HCT116 (cell line): ENCODE results near the gene EDN2. TPM values are rescaled to one million over a fixed set of nuclear protein-coding genes. Genes with fewer than 3 reads are reported as not detected.

Experiments used
- ATAC-seq: fragments of 200-7000 bp; cut with Tn5 transposase; 2 replicates; pipeline ENCODE4 v1.9.1; 2020; ENCODE audit warnings: mild to moderate bottlenecking, moderate library complexity
- BruUV-seq: library from RNA; stranded (reverse); fragments of 400-500 nt; replicated peaks from 2 replicates; lab custom pipeline; 2021; lab: Mats Ljungman, UMichigan
- CTCF ChIA-PET: fragments of 300-600 bp; sonication (Branson Sonifier 250); formaldehyde crosslinking; loops from one replicate; lab custom pipeline; 2021; ENCODE audit warnings: antibody characterized with exemption; lab: Charles Lee
- POLR2A ChIA-PET: fragments of 300-600, 350-600 bp; sonication (Branson Sonifier 250); formaldehyde crosslinking; loops from one replicate; lab custom pipeline; 2021; ENCODE audit warnings: antibody characterized with exemption; lab: Charles Lee
- RAD21 ChIA-PET, 2 experiments: fragments of 300-600 bp; sonication (Branson Sonifier 250); formaldehyde crosslinking; loops; one replicate each; lab custom pipeline; 2023; ENCODE audit warnings: low total read pairs in 2 of 2; ENCODE audit not compliant: uncharacterized antibody in 2 of 2, unreplicated experiment in 2 of 2, low non-redundant PET in 1 of 2; lab: Charles Lee
- DNase-seq: peaks from one replicate; pipeline ENCODE4 v3.0.0-alpha.2; 2010; ENCODE audit warnings: low read depth, low spot score
- H2AFZ ChIP-seq: fragments of 200-600 bp; shearing (Covaris generic), sonication (generic); 2 replicates; pipeline ENCODE4 v1.6.1; 2017; ENCODE audit warnings: low read depth, mixed run types, mixed read lengths, antibody characterized with exemption, low read length; ENCODE audit not compliant: poor library complexity, severe bottlenecking
- H3K27ac ChIP-seq: 2 replicates; pipeline ENCODE4 v1.5.1; 2012; ENCODE audit warnings: low read depth, low read length
- H3K27me3 ChIP-seq: fragments of 200-600 bp; sonication (generic); 2 replicates; pipeline ENCODE4 v1.6.1; 2016; ENCODE audit warnings: mixed run types, low read length, mixed read lengths; ENCODE audit not compliant: insufficient read depth
- H3K36me3 ChIP-seq, 2 experiments: fragments of 200-500 bp in 1 of 2; fragments of 200-600 bp in 1 of 2; sonication (Bioruptor generic) in 1 of 2; sonication (generic) in 1 of 2; 2 replicates each; pipeline versions ENCODE4 v1.5.1 to v1.6.1; 2014 to 2016; ENCODE audit warnings: low read length in 2 of 2, inconsistent platforms in 1 of 2, mixed read lengths in 1 of 2, mixed run types in 1 of 2; ENCODE audit not compliant: insufficient read depth in 2 of 2, control insufficient read depth in 1 of 2
- H3K4me1 ChIP-seq, 2 experiments: fragments of 200-600 bp in 1 of 2; sonication (generic) in 1 of 2; 2 replicates each; pipeline versions ENCODE4 v1.5.1 to v1.6.1; 2012 to 2017; ENCODE audit warnings: low read length in 2 of 2, inconsistent platforms in 1 of 2, mild to moderate bottlenecking in 1 of 2, mixed read lengths in 1 of 2, mixed run types in 1 of 2, moderate library complexity in 1 of 2; ENCODE audit not compliant: insufficient read depth in 2 of 2, control insufficient read depth in 1 of 2
- H3K4me2 ChIP-seq: fragments of 200-600 bp; sonication (generic); 2 replicates; pipeline ENCODE4 v1.6.1; 2017; ENCODE audit warnings: mixed run types, low read length, mixed read lengths
- H3K4me3 ChIP-seq, 2 experiments: fragments of 200-600 bp in 1 of 2; sonication (generic) in 1 of 2; replicated peaks in 1 of 2; 2 replicates each; pipeline ENCODE4 v1.5.1; 2011 to 2016; ENCODE audit warnings: low read length in 2 of 2, control low read depth in 1 of 2, low read depth in 1 of 2, mild to moderate bottlenecking in 1 of 2, mixed read lengths in 1 of 2, mixed run types in 1 of 2
- H3K79me2 ChIP-seq: fragments of 200-600 bp; sonication (generic); 2 replicates; pipeline ENCODE4 v1.6.1; 2017; ENCODE audit warnings: mild to moderate bottlenecking, mixed run types, low read length, moderate library complexity, mixed read lengths; ENCODE audit not compliant: insufficient read depth
- H3K9ac ChIP-seq: fragments of 200-600 bp; sonication (generic); 2 replicates; pipeline ENCODE4 v1.6.1; 2016; ENCODE audit warnings: low read length, mixed read lengths
- H3K9me2 ChIP-seq: fragments of 200-600 bp; sonication (generic), shearing (Covaris generic); 2 replicates; pipeline ENCODE4 v1.6.1; 2017; ENCODE audit warnings: mixed run types, mild to moderate bottlenecking, moderate library complexity; ENCODE audit not compliant: insufficient read depth
- H3K9me3 ChIP-seq, 2 experiments: fragments of 200-500 bp in 1 of 2; fragments of 200-600 bp in 1 of 2; sonication (Bioruptor generic) in 1 of 2; sonication (generic) in 1 of 2; 2 replicates each; pipeline ENCODE4 v1.6.1; 2014 to 2017; ENCODE audit warnings: low read length in 2 of 2, mixed read lengths in 2 of 2, inconsistent platforms in 1 of 2, low read depth in 1 of 2, mild to moderate bottlenecking in 1 of 2, mixed run types in 1 of 2, moderate library complexity in 1 of 2; ENCODE audit not compliant: control insufficient read depth in 1 of 2, insufficient read depth in 1 of 2
- H4K20me1 ChIP-seq: fragments of 200-600 bp; sonication (generic), shearing (Covaris generic); 2 replicates; pipeline ENCODE4 v1.6.1; 2017; ENCODE audit warnings: mixed run types, mild to moderate bottlenecking, moderate library complexity; ENCODE audit not compliant: insufficient read depth
- CBX3 ChIP-seq: IDR thresholded peaks from 2 replicates; pipeline ENCODE4 v1.6.1; 2012; ENCODE audit warnings: low read depth
- CEBPB ChIP-seq: IDR thresholded peaks from 2 replicates; pipeline ENCODE4 v1.6.1; 2012; ENCODE audit warnings: low read depth
- CTCF ChIP-seq, 3 experiments: fragments of 200-600 bp in 1 of 3; sonication (generic) in 1 of 3; IDR thresholded peaks in 2 of 3; conservative IDR thresholded peaks in 1 of 3; 2 replicates each; pipeline ENCODE4 v1.5.1; 2012 to 2017; ENCODE audit warnings: low read depth in 2 of 3, low read length in 2 of 3, antibody characterized with exemption in 1 of 3, borderline replicate concordance in 1 of 3, control low read depth in 1 of 3, mild to moderate bottlenecking in 1 of 3, mixed read lengths in 1 of 3, mixed run types in 1 of 3, moderate library complexity in 1 of 3; ENCODE audit not compliant: insufficient read depth in 1 of 3
- EGR1 ChIP-seq: IDR thresholded peaks from 2 replicates; pipeline ENCODE4 v1.6.1; 2012; ENCODE audit warnings: low read depth
- ELF1 ChIP-seq: IDR thresholded peaks from 2 replicates; pipeline ENCODE4 v1.6.1; 2012; ENCODE audit warnings: low read depth, borderline replicate concordance
- EZH2 ChIP-seq: fragments of 200-600 bp; sonication (generic); IDR thresholded peaks from 2 replicates; pipeline ENCODE4 v1.6.1; 2017; ENCODE audit warnings: antibody characterized with exemption, mixed run types
- EZH2phosphoT487 ChIP-seq: fragments of 200-600 bp; IDR thresholded peaks from 2 replicates; pipeline ENCODE4 v1.6.1; 2018; ENCODE audit warnings: antibody characterized with exemption, borderline replicate concordance
- FOSL1 ChIP-seq: IDR thresholded peaks from 2 replicates; pipeline ENCODE4 v1.6.1; 2012; ENCODE audit warnings: low read depth
- POLR2A ChIP-seq: IDR thresholded peaks from 2 replicates; pipeline ENCODE4 v1.7.0; 2011; ENCODE audit warnings: borderline replicate concordance; ENCODE audit not compliant: insufficient read depth, insufficient read length; ENCODE audit errors: extremely low read depth
- POLR2AphosphoS5 ChIP-seq: IDR thresholded peaks from 2 replicates; pipeline ENCODE4 v1.6.1; 2011; ENCODE audit warnings: mild to moderate bottlenecking, low read depth, low read length, moderate library complexity
- RAD21 ChIP-seq: IDR thresholded peaks from 2 replicates; pipeline ENCODE4 v1.6.1; 2012; ENCODE audit warnings: low read depth, mild to moderate bottlenecking
- REST ChIP-seq: IDR thresholded peaks from 2 replicates; pipeline ENCODE4 v1.6.1; 2012; ENCODE audit warnings: low read depth
- SIN3A ChIP-seq: IDR thresholded peaks from 2 replicates; pipeline ENCODE4 v1.6.1; 2012; ENCODE audit warnings: low read depth
- SP1 ChIP-seq: IDR thresholded peaks from 2 replicates; pipeline ENCODE4 v1.6.1; 2012; ENCODE audit warnings: low read depth
- SRF ChIP-seq: IDR thresholded peaks from 2 replicates; pipeline ENCODE4 v1.6.1; 2012; ENCODE audit warnings: low read depth
- TCF7L2 ChIP-seq: IDR thresholded peaks from 2 replicates; pipeline ENCODE4 v1.7.0; 2011; ENCODE audit warnings: borderline replicate concordance, inconsistent platforms; ENCODE audit not compliant: insufficient read depth, insufficient read length; ENCODE audit errors: extremely low read depth
- YY1 ChIP-seq: IDR thresholded peaks from 2 replicates; pipeline ENCODE4 v1.6.1; 2011; ENCODE audit warnings: low read length, low read depth, moderate library complexity, mild to moderate bottlenecking; ENCODE audit not compliant: insufficient replicate concordance; ENCODE audit errors: extremely low read depth
- ZFX ChIP-seq: fragments of 450-650 bp; IDR thresholded peaks from 2 replicates; pipeline ENCODE4 v1.6.1; 2017
- ZNF274 ChIP-seq: fragments of 200-500 bp; sonication (Bioruptor generic); IDR thresholded peaks from 2 replicates; pipeline ENCODE4 v1.6.1; 2014; ENCODE audit warnings: mild to moderate bottlenecking, low read depth, low read length, inconsistent platforms
- intact Hi-C: fragments of 100-400 bp; cut with micrococcal nuclease; formaldehyde crosslinking; loops from 2 replicates; pipeline ENCODE4 v1.10.0; 2022
- total RNA-seq: library from RNA; stranded (reverse); gene quantifications from one replicate; pipeline ENCODE4 v1.2.1, GENCODE V29; 2021; ENCODE audit not compliant: unreplicated experiment
- TF ChIP-seq, protein P1 (sequence below): IDR thresholded peaks from 2 replicates; pipeline ENCODE4 v1.6.1; 2011; ENCODE audit warnings: mild to moderate bottlenecking, low read length, moderate library complexity; ENCODE audit not compliant: insufficient replicate concordance; ENCODE audit errors: extremely low read depth
- TF ChIP-seq, protein P2 (sequence below): IDR thresholded peaks from 2 replicates; pipeline ENCODE4 v1.6.1; 2012

The EDN2 gene
- total RNA-seq, 1 experiment from 2014 or later = not detected

DNA sequence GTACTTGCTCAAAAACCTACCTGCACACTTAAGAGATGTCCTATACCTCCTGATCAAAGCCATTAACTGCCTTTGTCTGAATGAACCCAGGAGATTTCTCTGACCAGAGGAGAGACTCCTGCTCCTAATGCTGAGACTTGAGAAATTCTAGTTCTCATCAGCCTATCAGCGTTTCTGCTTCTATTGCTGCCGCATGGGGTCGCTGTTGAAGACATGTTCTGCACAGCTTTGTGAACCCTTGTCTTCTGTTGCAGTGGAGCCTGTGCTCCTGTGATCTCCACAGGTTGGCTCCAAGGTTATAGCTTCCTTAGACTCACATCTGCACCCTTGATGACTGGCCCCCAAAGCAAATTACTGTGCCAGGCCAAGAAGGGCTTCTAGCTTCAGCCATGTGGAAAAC is 40.2 kb downstream of the EDN2 start:
- ChIA-PET CTCF (no interaction called here), POLR2A (no interaction called here), RAD21 (no interaction called here)
- ATAC-seq (no peak), DNase-seq (peak; percentile 21)
- H3K4me2 ChIP-seq = no peak overlapping the region
- H3K79me2 ChIP-seq = no peaks in the 10 kb centered on the region
- H3K4me3 ChIP-seq = no peak overlapping the region
- no peaks in the 10 kb centered on the region for H3K36me3 ChIP-seq
- H3K9ac ChIP-seq = no peak overlapping the region
- no peak overlapping the region for H2AFZ ChIP-seq
- no peaks in the 10 kb centered on the region for H3K4me1 ChIP-seq
- BruUV-seq = no TSS peak
- H4K20me1 ChIP-seq = no peaks in the 10 kb centered on the region
- H3K9me2 ChIP-seq = no peaks in the 10 kb centered on the region
- intact Hi-C loops = no loop called here
- H3K9me3 ChIP-seq = peaks cover 13 to 19% of the 10 kb centered on the region in 2 experiments; a peak in 2 of 4 replicates
- H3K27me3 ChIP-seq = no peaks in the 10 kb centered on the region
- no peak overlapping the region for H3K27ac ChIP-seq
- TF ChIP-seq YY1 (no peak), POLR2AphosphoS5 (no peak), TCF7L2 (no peak), REST (no peak), ZFX (no peak), SP1 (no peak), FOSL1 (no peak), EGR1 (no peak), CEBPB (no peak), EZH2 (no peak), RAD21 (peak; percentile 29), SRF (no peak), ZNF274 (no peak), CBX3 (peak; percentile 95), SIN3A (no peak), POLR2A (no peak), EZH2phosphoT487 (no peak), ELF1 (no peak), CTCF (IDR thresholded peaks at IDR 0.05 in 2 of 3, conservative IDR thresholded peaks at IDR 0.05 in 1 of 3; ENCODE audit: borderline replicate concordance in 1 of 3, insufficient read depth in 1 of 3, low read depth in 2 of 3, low read length in 2 of 3) (peak in 2 of 3 experiments; percentile 66 to 73; a peak in 4 of 6 replicates)
- TF ChIP-seq, protein P1, sequence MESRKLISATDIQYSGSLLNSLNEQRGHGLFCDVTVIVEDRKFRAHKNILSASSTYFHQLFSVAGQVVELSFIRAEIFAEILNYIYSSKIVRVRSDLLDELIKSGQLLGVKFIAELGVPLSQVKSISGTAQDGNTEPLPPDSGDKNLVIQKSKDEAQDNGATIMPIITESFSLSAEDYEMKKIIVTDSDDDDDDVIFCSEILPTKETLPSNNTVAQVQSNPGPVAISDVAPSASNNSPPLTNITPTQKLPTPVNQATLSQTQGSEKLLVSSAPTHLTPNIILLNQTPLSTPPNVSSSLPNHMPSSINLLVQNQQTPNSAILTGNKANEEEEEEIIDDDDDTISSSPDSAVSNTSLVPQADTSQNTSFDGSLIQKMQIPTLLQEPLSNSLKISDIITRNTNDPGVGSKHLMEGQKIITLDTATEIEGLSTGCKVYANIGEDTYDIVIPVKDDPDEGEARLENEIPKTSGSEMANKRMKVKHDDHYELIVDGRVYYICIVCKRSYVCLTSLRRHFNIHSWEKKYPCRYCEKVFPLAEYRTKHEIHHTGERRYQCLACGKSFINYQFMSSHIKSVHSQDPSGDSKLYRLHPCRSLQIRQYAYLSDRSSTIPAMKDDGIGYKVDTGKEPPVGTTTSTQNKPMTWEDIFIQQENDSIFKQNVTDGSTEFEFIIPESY = no peak
- TF ChIP-seq, protein P2, sequence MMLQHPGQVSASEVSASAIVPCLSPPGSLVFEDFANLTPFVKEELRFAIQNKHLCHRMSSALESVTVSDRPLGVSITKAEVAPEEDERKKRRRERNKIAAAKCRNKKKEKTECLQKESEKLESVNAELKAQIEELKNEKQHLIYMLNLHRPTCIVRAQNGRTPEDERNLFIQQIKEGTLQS = no peak
